ENCODE results near the gene SCRN1. TPM values are rescaled to one million over a fixed set of nuclear protein-coding genes. Genes with fewer than 3 reads are reported as not detected.

Gene SCRN1
- total and polyA plus RNA-seq, 2 experiments from 2014 or later = 47.1 to 73.5 TPM

DNA sequence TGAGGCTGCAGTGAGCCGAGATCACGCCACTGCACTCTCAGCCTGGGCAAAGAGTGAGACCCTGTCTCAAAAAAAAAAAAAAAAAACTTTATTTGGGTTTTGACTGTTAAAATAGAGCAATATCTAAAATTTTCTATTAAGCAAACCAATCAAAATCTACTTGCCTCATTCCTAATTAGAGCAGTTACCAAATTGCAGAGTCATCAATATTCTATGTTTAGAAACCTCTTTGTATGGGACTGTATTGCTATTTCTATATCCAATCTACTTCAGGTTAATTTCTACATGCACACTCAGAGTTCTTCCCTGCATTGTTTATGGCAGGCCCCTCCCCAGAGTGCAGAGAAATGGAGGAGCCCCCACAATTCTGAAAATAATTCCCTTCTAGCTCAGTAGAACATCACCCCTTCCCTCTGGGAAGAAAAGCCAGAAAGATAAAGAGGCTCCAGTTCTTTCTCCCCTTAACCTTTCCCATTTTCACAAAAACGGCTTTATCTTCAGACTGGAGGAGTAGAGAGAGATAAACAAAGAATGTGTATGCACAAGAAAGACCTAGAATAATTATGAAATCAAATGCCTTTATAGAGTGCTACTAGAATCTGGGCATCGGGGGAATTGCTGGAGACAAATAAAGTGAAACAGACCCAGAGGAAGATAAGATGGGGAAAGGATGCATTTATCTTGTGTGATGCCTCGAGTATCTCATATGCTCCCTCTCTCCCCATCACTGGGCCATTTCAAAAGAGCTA is 17.9 kb downstream of the SCRN1 start:
- no peaks in the 10 kb centered on the region for H3K36me3 ChIP-seq (replicated peaks; ENCODE audit: insufficient read depth, low read depth)
- no peak overlapping the region for H2AFZ ChIP-seq
- no peaks in the 10 kb centered on the region for H3K27me3 ChIP-seq
- H3K4me2 ChIP-seq = no peak overlapping the region
- no peak for DNase-seq (ENCODE audit: low spot score)
- TF ChIP-seq EZH2phosphoT487 (IDR thresholded peaks at IDR 0.05; ENCODE audit: low read depth, severe bottlenecking, unreplicated experiment) (no peak), EZH2 (IDR thresholded peaks at IDR 0.05; ENCODE audit: borderline replicate concordance) (no peak), CTCF (IDR thresholded peaks at IDR 0.05; ENCODE audit: poor library complexity) (no peak)
- 64% methylated on average over 5 of the region's 5 CpGs for WGBS (ENCODE audit: low lambda C conversion rate, missing lambda C conversion rate)
- no peaks in the 10 kb centered on the region for H3K4me1 ChIP-seq (ENCODE audit: insufficient read depth)
- no peaks in the 10 kb centered on the region for H3K9me3 ChIP-seq (ENCODE audit: low read depth)
- peaks cover 84% of the 10 kb centered on the region for H3K79me2 ChIP-seq
- no peak overlapping the region for H3K4me3 ChIP-seq
- no peak overlapping the region for H3K27ac ChIP-seq
- no peaks in the 10 kb centered on the region for H3K9me2 ChIP-seq (replicated peaks; ENCODE audit: insufficient read depth)
- H4K20me1 ChIP-seq (ENCODE audit: insufficient read depth, poor library complexity, severe bottlenecking) = peaks cover 79% of the 10 kb centered on the region

- Histone ChIP-seq H4K20me1 (ENCODE audit: insufficient read depth, poor library complexity, severe bottlenecking) (peaks cover 68% of the 10 kb centered on the region), H3K4me1 (ENCODE audit: insufficient read depth) (no peaks in the 10 kb centered on the region), H3K9me3 (ENCODE audit: low read depth) (no peaks in the 10 kb centered on the region), H3K4me2 (no peak overlapping the region), H3K79me2 (peaks cover 80% of the 10 kb centered on the region), H3K4me3 (no peak overlapping the region), H3K27me3 (no peaks in the 10 kb centered on the region), H3K27ac (no peak overlapping the region), H3K9me2 (replicated peaks; ENCODE audit: insufficient read depth) (no peaks in the 10 kb centered on the region), H2AFZ (no peak overlapping the region), H3K36me3 (replicated peaks; ENCODE audit: insufficient read depth, low read depth) (no peaks in the 10 kb centered on the region)
- no peak for DNase-seq (ENCODE audit: low spot score)
- 75% methylated on average over 1 of the region's 1 CpG for WGBS (ENCODE audit: low lambda C conversion rate, missing lambda C conversion rate)
- TF ChIP-seq EZH2 (IDR thresholded peaks at IDR 0.05; ENCODE audit: borderline replicate concordance) = no peak
- TF ChIP-seq EZH2phosphoT487 (IDR thresholded peaks at IDR 0.05; ENCODE audit: low read depth, severe bottlenecking, unreplicated experiment) = no peak
- no peak for TF ChIP-seq CTCF (IDR thresholded peaks at IDR 0.05; ENCODE audit: poor library complexity)
Measured at GRCh38 chr7:29970158-29970557, 19.4 kb downstream of the SCRN1 start.

DNA sequence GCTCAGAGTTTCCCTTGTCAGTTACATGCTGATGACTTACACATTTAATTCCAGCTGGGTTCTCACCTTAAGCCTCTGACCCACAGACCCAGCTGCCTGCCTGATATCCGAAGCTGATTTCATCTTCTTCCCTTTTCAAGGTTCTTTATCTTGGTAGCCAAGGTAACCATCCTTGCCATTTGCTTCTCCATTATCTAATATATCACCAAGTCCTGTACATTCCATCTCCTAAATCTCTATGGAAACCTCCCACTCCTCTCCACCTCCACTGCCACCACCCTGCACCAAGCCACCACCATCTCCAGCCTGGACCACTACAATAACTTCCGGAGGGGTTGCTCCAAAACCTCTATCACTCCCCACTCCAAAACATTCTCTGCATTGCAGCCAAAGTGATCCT is 19.9 kb downstream of the SCRN1 start:
- no peaks in the 10 kb centered on the region for H3K36me3 ChIP-seq (replicated peaks; ENCODE audit: insufficient read depth, low read depth)
- peaks cover 67% of the 10 kb centered on the region for H4K20me1 ChIP-seq (ENCODE audit: insufficient read depth, poor library complexity, severe bottlenecking)
- TF ChIP-seq CTCF (IDR thresholded peaks at IDR 0.05; ENCODE audit: poor library complexity) (no peak), EZH2phosphoT487 (IDR thresholded peaks at IDR 0.05; ENCODE audit: low read depth, severe bottlenecking, unreplicated experiment) (no peak), EZH2 (IDR thresholded peaks at IDR 0.05; ENCODE audit: borderline replicate concordance) (no peak)
- H3K4me1 ChIP-seq (ENCODE audit: insufficient read depth) = no peaks in the 10 kb centered on the region
- H3K4me2 ChIP-seq = no peak overlapping the region
- no peak for DNase-seq (ENCODE audit: low spot score)
- WGBS (ENCODE audit: low lambda C conversion rate, missing lambda C conversion rate) = 90% methylated on average over 2 of the region's 2 CpGs
- peaks cover 76% of the 10 kb centered on the region for H3K79me2 ChIP-seq
- H3K9me2 ChIP-seq (replicated peaks; ENCODE audit: insufficient read depth) = no peaks in the 10 kb centered on the region
- H3K27me3 ChIP-seq = no peaks in the 10 kb centered on the region
- H3K27ac ChIP-seq = no peak overlapping the region
- H3K4me3 ChIP-seq = no peak overlapping the region
- no peak overlapping the region for H2AFZ ChIP-seq
- H3K9me3 ChIP-seq (ENCODE audit: low read depth) = no peaks in the 10 kb centered on the region

Data from hepatocyte (in vitro differentiated cells).